GM12891 (cell line): ENCODE results near the gene RAP1GAP.
"Not testable (repeated sequence)": the region's sequence is repeated elsewhere in the genome, so short reads cannot be mapped to it uniquely, and the experiment has no call there.

ENCODE experiments used
- DNase-seq: peaks from one replicate; pipeline ENCODE4 v3.0.0; 2011; ENCODE audit warnings: low spot score; ENCODE audit not compliant: insufficient read length
- FAIRE-seq: peaks from 2 replicates; lab custom pipeline; 2011; peaks lifted over from hg19 to GRCh38; lab: Jason Lieb, UNC
- PAX5 ChIP-seq: IDR thresholded peaks from 2 replicates; pipeline ENCODE4 v1.6.1; 2011; ENCODE audit warnings: low read length, moderate library complexity, mild to moderate bottlenecking; ENCODE audit not compliant: insufficient read depth, severe bottlenecking
- POLR2A ChIP-seq: IDR thresholded peaks from 2 replicates; pipeline ENCODE4 v1.6.1; 2011; ENCODE audit warnings: low read depth, low read length, control low read depth
- POLR2AphosphoS5 ChIP-seq: IDR thresholded peaks from 2 replicates; pipeline ENCODE4 v1.6.1; 2011; ENCODE audit warnings: low read depth, low read length, control low read depth
- POU2F2 ChIP-seq: IDR thresholded peaks from 2 replicates; pipeline ENCODE4 v1.6.1; 2011; ENCODE audit warnings: low read depth, mild to moderate bottlenecking, control low read depth, low read length, moderate library complexity
- SPI1 ChIP-seq: IDR thresholded peaks from 2 replicates; pipeline ENCODE4 v1.6.1; 2011; ENCODE audit warnings: low read depth, low read length, control low read depth
- TAF1 ChIP-seq: IDR thresholded peaks from 2 replicates; pipeline ENCODE4 v1.6.1; 2011; ENCODE audit warnings: low read depth, low read length, control low read depth

The RAP1GAP gene

DNA sequence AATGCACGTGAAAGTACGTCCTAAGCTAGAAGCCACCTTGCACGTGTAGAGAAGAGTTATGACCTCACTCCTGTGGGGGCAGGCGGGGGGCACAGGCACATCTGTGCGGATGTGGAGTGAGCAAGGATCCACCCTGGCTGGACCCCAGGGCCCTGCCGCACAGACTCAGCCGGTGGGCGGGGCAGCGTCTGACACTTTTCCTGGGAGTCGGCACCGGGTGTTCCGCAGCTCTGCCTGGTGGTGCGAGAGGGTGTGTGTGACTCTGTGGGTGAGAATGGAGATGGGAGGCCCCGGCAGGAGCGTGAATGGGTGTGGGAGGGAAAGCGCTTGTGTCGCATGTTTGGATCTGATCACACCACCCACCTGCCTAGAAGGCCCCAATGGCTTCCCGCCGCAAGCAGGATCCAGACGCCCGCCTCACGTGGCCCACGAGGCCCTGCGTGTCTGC, 29.5 kb downstream of the RAP1GAP start:
- DNase-seq (no peak), FAIRE-seq (no peak)
- no peak for TF ChIP-seq POU2F2
- no peak for TF ChIP-seq POLR2AphosphoS5
- TF ChIP-seq PAX5: no peak
- TF ChIP-seq POLR2A: no peak
- TF ChIP-seq SPI1: no peak
- TF ChIP-seq TAF1: no peak

DNA sequence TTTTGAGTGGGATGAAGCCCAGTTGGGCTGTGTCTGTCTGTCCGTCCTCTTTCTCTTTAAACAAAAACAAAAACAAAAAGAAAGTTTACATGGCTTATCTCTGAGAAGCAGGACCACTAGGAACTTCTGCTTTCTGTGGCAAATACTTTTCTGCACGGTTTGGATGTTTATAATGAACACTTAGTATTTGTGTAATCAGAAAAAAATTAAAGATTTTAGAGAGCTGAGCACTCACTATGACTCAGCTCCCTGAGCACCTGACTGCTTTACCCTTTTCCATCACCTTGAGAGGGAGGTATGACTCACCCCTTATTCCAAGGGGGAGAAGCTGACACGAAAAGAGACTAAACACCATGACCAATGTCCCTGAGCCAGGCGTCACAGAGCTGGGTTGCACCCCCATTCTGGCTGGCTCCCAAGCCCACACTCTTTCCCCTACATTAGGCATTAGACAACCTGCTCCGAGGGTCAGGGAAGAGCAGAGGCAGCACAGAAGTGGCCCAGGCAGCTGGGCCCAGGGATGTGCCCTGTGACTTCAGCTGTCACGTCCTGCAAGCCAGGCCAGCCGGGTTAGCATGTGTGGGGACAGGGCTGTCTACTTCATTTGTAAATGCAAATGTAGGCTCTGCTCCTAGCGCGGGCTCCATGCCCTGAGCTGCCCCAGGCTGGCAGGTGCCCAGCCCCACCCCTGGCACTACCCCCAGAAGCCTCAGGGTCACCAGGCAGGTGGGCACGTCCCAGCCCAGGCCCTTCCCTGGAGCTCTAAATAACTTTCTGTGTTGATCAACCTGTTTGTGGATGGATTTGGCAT, 30.4 kb downstream of the RAP1GAP start:
- no peak for DNase-seq
- TF ChIP-seq POLR2A: no peak
- no peak for FAIRE-seq

DNA sequence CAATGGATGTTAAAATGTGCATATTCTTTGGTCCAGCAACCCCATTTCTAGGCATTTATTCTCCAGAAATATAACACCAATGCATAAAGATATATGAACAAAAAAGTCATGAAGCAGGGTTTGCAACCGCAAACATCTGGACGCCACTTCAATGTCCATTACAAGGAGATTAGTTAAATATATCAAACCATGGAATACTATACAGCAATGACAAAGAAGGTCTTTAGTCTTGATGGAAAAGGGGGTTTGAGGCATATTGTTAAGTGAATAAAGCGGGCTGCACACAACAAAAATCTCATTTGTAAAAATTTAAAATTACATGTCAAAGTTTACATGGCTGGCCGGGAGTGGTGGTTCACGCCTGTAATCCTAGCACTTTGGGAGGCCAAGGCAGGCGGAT, 31.6 kb downstream of the RAP1GAP start:
- DNase-seq: no peak
- no peak for TF ChIP-seq TAF1
- TF ChIP-seq POU2F2: no peak
- no peak for TF ChIP-seq POLR2A
- TF ChIP-seq PAX5: no peak
- no peak for TF ChIP-seq POLR2AphosphoS5
- TF ChIP-seq SPI1: no peak
- FAIRE-seq: no peak

DNA sequence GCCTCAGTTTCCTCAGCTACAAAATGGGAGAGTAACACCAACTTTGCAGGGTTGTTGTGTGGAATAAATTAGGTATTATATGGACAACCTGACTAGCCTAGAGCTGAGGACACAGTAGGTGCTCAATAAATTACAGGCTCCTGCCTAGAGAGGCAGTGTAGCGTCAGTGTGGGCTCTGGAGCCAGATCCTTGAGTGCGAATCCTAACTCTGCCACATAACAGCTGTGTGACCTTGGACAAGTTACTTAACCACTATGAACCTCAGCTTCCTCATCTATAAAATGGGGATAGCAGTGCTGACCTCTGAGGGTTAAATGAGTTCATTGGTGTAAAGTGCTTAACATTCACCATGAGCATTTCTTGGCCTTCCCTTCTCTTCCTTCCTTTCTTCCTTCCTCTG, 33.1 kb downstream of the RAP1GAP start:
- TF ChIP-seq POU2F2: no peak
- DNase-seq: no peak
- no peak for FAIRE-seq

DNA sequence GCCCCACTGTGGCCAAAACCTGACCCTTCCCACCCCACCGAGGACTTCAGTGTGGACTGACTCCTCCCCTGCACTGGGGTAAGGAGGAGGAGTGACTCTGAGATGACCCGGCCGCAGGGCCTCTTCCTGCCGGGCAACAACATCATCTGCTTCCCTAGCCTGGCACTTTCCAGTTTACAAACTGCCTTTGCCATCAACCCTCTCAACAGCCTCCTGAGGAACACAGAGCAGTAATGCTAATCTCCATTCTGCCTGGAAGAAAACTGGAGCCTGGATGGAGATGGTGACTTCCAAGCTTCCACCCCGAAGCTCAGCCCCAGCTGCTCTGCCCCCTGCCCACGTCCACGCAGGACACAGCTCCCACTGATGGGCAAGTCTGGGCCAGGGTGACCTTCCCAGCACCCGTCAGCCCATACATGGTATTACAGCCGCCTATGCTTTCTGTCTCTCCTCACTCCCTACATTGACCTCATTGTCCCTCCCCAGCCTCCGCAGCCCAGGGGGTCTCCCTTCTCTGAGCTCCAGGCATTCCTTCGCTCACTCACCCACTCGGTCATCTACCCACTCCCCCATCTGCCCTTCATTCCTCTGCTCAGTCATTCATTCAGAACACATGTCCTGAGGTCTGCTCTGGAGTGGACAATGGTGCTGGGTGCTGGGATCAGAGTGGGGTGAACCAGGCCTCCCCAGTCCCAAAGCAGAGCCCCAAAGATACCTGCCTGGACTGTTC, 34.2 kb downstream of the RAP1GAP start:
- no peak for DNase-seq
- no peak for FAIRE-seq
- no peak for TF ChIP-seq SPI1
- TF ChIP-seq POU2F2: no peak
- TF ChIP-seq POLR2AphosphoS5: no peak
- TF ChIP-seq TAF1: no peak
- TF ChIP-seq PAX5: no peak
- no peak for TF ChIP-seq POLR2A

DNA sequence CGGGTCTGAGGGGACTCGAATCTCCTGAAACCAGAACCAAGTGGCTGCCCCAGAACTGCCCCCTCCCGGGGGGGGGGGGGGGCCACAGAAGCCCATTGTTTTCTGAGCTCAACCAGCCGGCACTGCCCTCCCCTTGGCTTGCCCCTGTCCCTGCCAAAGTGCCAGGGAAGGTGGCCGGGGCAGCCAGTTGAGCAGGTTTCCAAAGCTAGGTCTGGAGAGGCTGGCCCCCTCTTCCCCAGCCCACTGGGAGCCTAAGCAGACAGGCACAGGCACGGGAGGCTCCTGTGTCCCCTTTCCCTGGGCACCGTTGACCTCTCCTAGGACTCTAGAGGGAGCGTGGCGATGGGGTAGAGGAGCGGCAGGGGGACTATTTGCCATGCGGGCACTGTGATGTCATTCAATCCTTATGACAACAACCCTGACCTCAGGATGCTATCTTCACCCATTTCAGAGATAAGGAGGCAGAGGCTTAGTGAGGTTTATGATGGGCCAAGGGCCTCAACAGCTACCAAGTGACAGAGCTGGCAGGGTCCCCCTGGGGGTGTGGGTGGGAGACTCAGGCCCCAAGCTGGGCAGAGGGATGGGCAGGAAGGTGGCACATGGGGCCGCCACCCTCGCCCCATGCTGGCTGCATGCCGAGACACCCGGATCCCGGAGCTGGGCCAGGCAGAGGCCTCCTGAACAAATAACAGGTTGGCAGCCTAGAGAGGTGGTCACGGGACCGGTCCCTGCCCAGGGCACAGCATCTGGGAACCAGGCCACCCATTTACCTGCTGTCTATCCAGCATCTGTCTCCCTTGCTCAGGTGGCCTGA, 35.0 kb downstream of the RAP1GAP start:
- no peak for FAIRE-seq

DNA sequence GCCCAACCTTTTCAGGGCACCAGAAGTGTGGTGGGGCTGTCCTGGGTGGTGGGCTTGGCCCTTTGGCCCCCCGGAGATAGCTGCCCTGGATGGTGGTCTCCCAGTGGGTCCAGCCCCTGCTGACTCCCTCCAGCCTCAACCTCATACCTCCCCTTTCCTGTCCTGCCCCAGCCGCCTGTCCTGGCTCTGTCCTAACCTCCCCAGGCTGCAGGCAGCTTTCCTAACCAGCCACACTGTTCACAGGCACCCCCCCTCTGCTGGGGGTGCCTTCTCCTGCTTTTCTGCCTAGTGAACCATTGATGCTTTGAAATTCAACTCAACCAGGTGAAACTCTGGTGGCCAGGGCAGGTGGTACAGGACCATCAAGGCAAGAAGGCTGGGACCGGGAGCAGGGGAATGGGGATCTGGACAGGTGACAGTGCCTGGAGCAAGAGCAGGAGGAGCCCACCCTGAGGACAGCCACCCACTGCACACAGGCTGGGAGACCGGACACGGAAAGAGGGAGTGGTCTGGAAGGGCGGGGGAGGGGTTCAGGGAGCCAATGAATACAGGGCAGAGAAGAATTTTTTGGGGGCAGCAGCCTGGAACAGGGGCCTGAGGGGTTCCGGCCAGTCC, 35.9 kb downstream of the RAP1GAP start:
- TF ChIP-seq POU2F2 (no peak), PAX5 (no peak)
- no peak for FAIRE-seq
- no peak for DNase-seq

More for the DNA sequence above, 35.0 kb downstream of the RAP1GAP start:
- no peak for DNase-seq
- TF ChIP-seq POLR2A (no peak), TAF1 (no peak), POU2F2 (no peak)

DNA sequence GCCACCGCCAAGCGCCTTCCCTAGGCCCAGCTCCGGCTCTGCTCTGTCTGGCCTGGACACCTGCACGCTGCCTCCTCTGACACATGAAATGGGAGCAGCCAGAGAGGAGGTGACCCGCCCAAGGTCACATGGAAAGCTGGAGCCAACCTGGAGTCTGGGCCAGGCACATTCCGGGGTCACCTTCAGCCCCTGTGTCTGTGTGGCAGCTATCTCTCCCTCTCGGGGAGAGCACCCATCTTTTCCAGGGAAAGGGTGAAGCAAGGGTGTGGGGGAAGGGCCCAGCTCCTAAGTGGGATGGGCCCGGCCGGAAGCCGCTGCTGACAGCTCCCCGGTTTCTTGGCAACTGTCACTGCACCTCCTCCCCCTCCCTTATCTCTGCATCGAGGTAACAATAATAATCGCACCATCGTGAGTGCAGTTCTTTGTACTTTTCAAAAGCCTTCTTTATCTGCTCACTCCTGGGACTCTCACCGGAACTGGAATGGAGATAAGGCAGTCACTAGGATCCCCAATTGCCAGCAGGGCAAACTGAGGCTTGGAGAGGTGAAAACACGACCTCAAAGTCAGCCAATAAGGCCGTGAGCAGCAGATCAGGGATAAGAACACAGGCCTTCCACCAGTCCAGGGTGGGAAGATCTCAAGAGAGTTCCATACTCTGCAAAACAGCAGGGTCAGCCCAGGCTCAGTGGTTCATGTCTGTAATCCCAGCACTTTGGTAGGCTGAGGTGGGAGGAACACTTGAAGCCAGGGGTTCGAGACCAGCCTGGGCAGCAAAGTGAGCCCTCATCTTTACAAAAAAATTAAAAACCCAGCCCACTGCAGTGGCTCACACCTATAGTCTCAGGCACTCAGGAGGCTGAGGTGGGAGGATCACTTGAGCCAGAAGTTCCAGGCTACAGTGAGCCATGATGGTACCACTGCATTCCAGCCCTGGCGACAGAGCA, 36.9 kb downstream of the RAP1GAP start:
- DNase-seq (no peak), FAIRE-seq (no peak)
- no peak for TF ChIP-seq POLR2A

DNA sequence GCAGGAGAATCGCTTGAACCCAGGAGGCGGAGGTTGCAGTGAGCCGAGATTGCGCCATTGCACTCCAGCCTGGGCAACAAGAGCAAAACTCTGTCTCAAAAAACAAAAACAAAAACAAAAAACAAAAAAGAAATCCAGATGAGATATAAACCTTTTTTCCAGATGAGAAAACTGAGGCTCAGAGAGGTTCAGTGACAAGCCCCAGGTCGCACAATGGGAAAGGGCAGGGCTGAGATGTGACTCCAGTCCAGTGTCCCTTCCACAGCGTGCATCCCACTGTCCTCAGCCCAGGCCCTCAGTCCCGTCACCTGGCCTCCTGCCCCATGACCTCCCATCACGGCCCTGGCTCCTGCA, 37.6 kb downstream of the RAP1GAP start:
- not testable (repeated sequence) for FAIRE-seq, DNase-seq
